D721Med (cell line): Measurements from ENCODE around the gene EPHB1.

Experiments used
- DNase-seq: peaks from one replicate; pipeline ENCODE4 v3.0.0; 2011; ENCODE audit warnings: low spot score; ENCODE audit not compliant: insufficient read length
- FAIRE-seq: peaks from 2 replicates; lab custom pipeline; 2011; peaks lifted over from hg19 to GRCh38; lab: Jason Lieb, UNC
- TF ChIP-seq, protein P1 (sequence below): IDR thresholded peaks from 2 replicates; pipeline ENCODE4 v1.5.1; 2012; ENCODE audit warnings: mild to moderate bottlenecking, control low read depth; ENCODE audit not compliant: insufficient read depth; ENCODE audit errors: missing control alignments

EPHB1 gene

DNA sequence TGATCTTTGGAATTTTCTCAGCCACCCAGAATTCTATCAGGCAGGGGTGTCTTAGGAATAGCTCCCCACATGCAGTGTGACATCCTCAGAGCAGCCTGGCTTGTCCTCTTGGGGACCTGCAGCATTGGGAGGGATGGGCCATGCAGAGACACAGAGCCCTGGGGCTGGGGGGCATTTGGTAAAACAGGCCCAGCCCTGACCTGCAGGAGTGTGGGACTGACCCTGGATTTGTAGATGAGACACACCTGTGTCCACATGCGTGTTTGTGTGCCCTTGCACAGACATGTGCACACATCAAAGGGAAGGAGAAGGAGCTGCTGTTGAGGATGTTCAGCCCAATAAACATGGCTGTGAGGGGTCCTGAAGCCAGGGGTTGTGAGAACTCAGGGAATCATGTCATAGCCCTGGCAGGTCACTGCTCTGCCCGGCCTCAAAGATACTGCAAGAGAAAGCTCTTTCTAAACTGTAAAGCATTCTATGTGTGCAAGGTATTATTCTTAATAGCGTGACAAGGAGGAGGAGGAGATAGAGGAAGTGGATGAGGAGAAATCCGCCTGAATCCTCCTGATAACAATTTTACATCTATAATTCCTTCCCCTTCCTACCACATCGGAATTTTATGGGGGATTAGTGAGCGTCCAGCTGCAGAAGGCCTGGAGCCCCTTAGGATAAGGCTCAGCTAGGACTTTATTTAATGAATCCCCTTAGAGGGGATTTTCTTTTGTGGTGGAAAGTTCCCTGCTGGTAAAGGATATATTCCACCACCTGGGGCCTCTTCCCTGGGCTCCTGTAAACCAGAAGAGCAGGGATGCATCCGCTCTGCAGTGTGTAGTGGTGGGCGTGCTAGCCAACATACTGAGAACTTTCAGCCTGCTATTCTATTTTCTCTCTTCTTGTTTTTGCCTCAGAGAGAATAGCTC, 245.5 kb downstream of the EPHB1 start:
- TF ChIP-seq, protein P1, sequence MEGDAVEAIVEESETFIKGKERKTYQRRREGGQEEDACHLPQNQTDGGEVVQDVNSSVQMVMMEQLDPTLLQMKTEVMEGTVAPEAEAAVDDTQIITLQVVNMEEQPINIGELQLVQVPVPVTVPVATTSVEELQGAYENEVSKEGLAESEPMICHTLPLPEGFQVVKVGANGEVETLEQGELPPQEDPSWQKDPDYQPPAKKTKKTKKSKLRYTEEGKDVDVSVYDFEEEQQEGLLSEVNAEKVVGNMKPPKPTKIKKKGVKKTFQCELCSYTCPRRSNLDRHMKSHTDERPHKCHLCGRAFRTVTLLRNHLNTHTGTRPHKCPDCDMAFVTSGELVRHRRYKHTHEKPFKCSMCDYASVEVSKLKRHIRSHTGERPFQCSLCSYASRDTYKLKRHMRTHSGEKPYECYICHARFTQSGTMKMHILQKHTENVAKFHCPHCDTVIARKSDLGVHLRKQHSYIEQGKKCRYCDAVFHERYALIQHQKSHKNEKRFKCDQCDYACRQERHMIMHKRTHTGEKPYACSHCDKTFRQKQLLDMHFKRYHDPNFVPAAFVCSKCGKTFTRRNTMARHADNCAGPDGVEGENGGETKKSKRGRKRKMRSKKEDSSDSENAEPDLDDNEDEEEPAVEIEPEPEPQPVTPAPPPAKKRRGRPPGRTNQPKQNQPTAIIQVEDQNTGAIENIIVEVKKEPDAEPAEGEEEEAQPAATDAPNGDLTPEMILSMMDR, result no peak
- DNase-seq (no peak), FAIRE-seq (no peak)

DNA sequence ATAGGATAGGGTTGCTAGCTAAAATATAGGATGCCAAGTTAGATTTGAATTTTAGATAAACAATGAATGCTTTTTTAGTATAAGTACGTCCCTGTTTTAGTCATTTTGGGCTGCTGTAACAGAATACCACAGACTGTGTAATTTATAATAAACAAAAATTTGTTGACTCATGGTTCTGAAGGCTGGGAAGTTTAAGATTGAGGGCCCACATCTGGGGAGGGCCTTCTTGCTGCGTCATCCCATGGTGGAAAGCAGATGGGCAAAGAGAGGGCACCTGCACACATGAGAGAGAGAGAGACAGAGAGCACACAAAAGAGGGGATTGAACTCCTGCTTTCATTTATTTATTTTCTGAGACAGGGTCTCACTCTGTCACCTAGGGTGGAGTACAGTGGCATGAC, 246.5 kb downstream of the EPHB1 start:
- FAIRE-seq, result no peak
- no peak for DNase-seq

DNA sequence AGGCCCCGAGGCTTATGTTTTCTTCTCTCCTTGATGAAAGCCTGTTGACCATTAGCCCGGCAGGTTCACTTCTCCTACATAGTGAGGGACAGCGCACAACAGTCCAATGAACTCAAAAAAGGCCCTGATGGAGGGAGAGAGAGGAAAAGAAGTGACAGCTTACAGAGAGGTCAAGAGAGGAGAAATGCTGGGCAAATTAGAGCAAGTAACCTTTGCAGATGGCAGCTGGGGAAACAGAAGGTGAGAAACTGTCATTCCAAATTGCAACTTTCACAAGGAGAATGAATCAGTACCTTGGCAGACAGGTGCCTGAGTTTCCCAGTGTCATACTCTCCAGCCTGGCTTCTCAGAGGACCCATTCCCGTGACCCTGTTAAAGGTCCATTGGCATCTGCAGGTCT, 252.0 kb downstream of the EPHB1 start:
- FAIRE-seq (no peak), DNase-seq (no peak)
- TF ChIP-seq, protein P1, result no peak

More for the DNA sequence above, 246.5 kb downstream of the EPHB1 start:
- TF ChIP-seq, protein P1, result no peak

DNA sequence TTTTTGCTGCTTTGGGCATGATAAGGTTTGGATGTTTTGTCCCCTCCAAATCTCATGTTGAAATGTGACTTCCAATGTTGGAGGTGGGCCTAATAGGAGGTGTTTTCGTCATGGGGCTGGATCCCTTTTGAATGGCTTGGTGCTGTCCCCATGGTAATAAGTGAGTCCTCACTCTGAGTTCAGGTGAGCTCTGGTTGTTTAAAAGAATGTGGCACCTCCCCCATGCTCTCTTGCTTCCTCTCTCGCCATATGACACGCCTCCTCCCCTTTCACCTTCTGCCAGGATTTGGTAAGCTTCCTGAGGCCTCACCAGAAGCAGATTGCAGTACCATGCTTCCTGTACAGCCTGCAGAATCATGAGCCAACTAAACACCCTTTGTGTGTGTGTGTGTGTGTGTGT, 255.5 kb downstream of the EPHB1 start:
- TF ChIP-seq, protein P1, result no peak
- FAIRE-seq, result no peak

DNA sequence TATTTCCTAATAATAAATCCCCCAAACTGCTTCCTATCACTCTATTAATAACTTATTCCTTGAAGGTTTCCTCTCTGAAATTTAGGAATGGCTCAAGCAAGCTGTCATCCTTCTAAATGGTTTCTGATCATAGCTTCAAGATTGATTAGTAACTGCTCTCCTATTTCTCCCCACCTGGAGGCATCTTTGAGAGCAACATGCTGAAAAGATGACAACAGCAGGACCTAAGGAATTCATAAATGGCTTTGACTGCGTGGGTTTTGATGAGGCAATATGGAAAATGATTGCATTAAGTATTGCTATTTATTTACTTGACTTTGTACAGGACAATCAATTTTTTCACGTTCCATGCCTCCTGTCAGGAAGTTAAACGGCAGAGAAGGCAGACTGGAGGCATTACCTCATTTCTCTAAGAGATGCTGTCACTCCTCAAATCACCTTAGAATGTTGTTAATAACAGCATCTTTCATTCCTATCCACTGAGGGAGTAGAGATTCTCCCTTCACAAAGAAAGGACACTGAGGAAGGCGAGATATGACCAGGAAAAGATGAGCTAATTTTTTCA, 256.4 kb downstream of the EPHB1 start:
- DNase-seq, result no peak
- TF ChIP-seq, protein P1, result no peak
- FAIRE-seq, result no peak

More for the DNA sequence above, 255.5 kb downstream of the EPHB1 start:
- DNase-seq, result no peak

DNA sequence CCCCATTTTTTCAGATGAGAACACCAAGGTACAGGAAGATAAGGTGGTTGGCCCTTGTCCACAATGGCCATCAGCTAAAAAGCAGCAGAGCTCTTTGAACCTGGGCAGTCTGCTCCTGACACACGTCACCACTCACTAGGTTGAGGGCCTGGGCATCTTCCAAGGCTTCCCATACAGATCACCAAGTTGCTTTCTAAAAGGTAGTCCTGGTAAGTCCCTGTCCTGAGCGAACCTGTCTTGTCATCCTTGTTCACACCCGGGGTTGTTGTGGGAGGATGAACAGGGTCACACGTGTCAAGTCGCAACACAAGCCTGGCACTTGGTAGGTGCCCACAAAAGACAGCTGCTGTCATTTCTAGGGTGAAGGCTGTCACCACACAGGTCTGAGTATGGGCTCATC, 260.4 kb downstream of the EPHB1 start:
- FAIRE-seq (no peak), DNase-seq (no peak)
- TF ChIP-seq, protein P1, result no peak
